Thoracic aorta (tissue), 2 donors: ENCODE data around the gene KLHL36. TPM values are rescaled to one million over a fixed set of nuclear protein-coding genes. Genes with fewer than 3 reads are reported as not detected.
"Not testable (repeated sequence)": the region's sequence is repeated elsewhere in the genome, so short reads cannot be mapped to it uniquely, and the experiment has no call there.

Experiments
- ATAC-seq: fragments of 150-250 bp; one replicate; pipeline ENCODE4 v1.8.0; 2017; ENCODE audit warnings: low read depth; ENCODE audit not compliant: insufficient number of reproducible peaks, low FRiP score
- DNase-seq: peaks from one replicate; pipeline ENCODE4 v3.0.0-alpha.2; 2020; ENCODE audit warnings: low spot score
- H3K27ac ChIP-seq, 2 donors: fragments of 200-600 bp; sonication (generic); 1 replicate in 1 of 2; 2 replicates in 1 of 2; pipeline ENCODE4 v1.5.1; 2016; ENCODE audit warnings: mild to moderate bottlenecking in 2 of 2, moderate library complexity in 2 of 2
- H3K27me3 ChIP-seq: fragments of 200-600 bp; sonication (generic); replicated peaks from 2 replicates; pipeline ENCODE4 v1.6.0; 2016; ENCODE audit warnings: mild to moderate bottlenecking; ENCODE audit not compliant: insufficient read depth
- H3K36me3 ChIP-seq: fragments of 200-600 bp; sonication (generic); one replicate; pipeline ENCODE4 v1.5.1; 2016
- H3K4me1 ChIP-seq, 2 donors: fragments of 200-600 bp; sonication (generic); 1 replicate in 1 of 2; 2 replicates in 1 of 2; pipeline versions ENCODE4 v1.5.1 to v1.6.0; 2016; ENCODE audit warnings: low read depth in 2 of 2, mild to moderate bottlenecking in 1 of 2; ENCODE audit not compliant: control insufficient read depth in 1 of 2
- H3K4me3 ChIP-seq: fragments of 200-600 bp; sonication (generic); 2 replicates; pipeline ENCODE4 v1.5.1; 2016; ENCODE audit warnings: mild to moderate bottlenecking
- H3K9me3 ChIP-seq: fragments of 200-600 bp; sonication (generic); 2 replicates; pipeline ENCODE4 v1.5.1; 2016
- CTCF ChIP-seq: fragments of 200-600 bp; sonication (generic); IDR thresholded peaks from one replicate; pipeline ENCODE4 v1.5.1; 2019; ENCODE audit warnings: antibody characterized with exemption
- total RNA-seq, 2 donors: library from RNA; depleted of rRNA; stranded (reverse); fragments of >200 nt; gene quantifications; one replicate each; pipeline versions ENCODE4 v1.1.0 to v1.2.3, GENCODE V29; 2016

The KLHL36 gene
- total RNA-seq, 2 donors from 2014 or later = 63.9 to 79.7 TPM

GRCh38 chr16:84616515-84616914 is 31.8 kb upstream of the KLHL36 start:
- Histone ChIP-seq H3K9me3 (no peaks in the 10 kb centered on the region), H3K4me3 (peak overlapping the region; percentile 75), H3K36me3 (no peaks in the 10 kb centered on the region), H3K4me1 (peaks cover 0 to 21% of the 10 kb centered on the region in 2 donors), H3K27me3 (no peaks in the 10 kb centered on the region), H3K27ac (no peak overlapping the region)
- TF ChIP-seq CTCF = no peak
- ATAC-seq = no peak
- no peak for DNase-seq

- Histone ChIP-seq H3K9me3 (no peaks in the 10 kb centered on the region), H3K36me3 (no peaks in the 10 kb centered on the region), H3K27me3 (no peaks in the 10 kb centered on the region), H3K27ac (peak overlapping the region; percentile 20 to 49), H3K4me3 (peak overlapping the region; percentile 75), H3K4me1 (peaks cover 0 to 21% of the 10 kb centered on the region in 2 donors)
- no peak for TF ChIP-seq CTCF
- DNase-seq (no peak), ATAC-seq (no peak)
These were observed 31.1 kb upstream of the KLHL36 start for GRCh38 chr16:84617041-84617790.

GRCh38 chr16:84617791-84618580 is 30.3 kb upstream of the KLHL36 start, which contains the start of gene COTL1:
Gene COTL1, minus strand, starts transcription at chr16:84618078. Its CDS starts 164 bp downstream, at chr16:84617914.
- Histone ChIP-seq H3K27me3 (no peaks in the 10 kb centered on the region), H3K27ac (peak within 1 kb of the TSS; percentile 39 to 76), H3K36me3 (no peaks in the 10 kb centered on the region), H3K4me1 (peaks cover 0 to 21% of the 10 kb centered on the region in 2 donors), H3K9me3 (no peaks in the 10 kb centered on the region), H3K4me3 (peak within 1 kb of the TSS; percentile 75)
- peak; percentile 87 for ATAC-seq
- DNase-seq = peak; percentile 92
- TF ChIP-seq CTCF = no peak

- no peak for ATAC-seq
- no peaks in the 10 kb centered on the region for H3K9me3 ChIP-seq
- H3K27me3 ChIP-seq = no peaks in the 10 kb centered on the region
- H3K4me1 ChIP-seq = peaks cover 0 to 21% of the 10 kb centered on the region in 2 donors
- no peaks in the 10 kb centered on the region for H3K36me3 ChIP-seq
- DNase-seq = no peak
- H3K4me3 ChIP-seq = peak overlapping the region; percentile 63
- no peak for TF ChIP-seq CTCF
- peak overlapping the region; percentile 39 to 76 for H3K27ac ChIP-seq
These were observed 29.5 kb upstream of the KLHL36 start for GRCh38 chr16:84618581-84619460.

GRCh38 chr16:84620913-84621312 is 27.4 kb upstream of the KLHL36 start:
- H3K27ac ChIP-seq, DNase-seq, H3K9me3 ChIP-seq, H3K36me3 ChIP-seq, H3K4me3 ChIP-seq, ATAC-seq, H3K27me3 ChIP-seq: not testable (repeated sequence)
- H3K4me1 ChIP-seq = peaks cover 0 to 21% of the 10 kb centered on the region in 2 donors
